ENCODE results near the gene ANXA9.

ANXA9 gene

DNA sequence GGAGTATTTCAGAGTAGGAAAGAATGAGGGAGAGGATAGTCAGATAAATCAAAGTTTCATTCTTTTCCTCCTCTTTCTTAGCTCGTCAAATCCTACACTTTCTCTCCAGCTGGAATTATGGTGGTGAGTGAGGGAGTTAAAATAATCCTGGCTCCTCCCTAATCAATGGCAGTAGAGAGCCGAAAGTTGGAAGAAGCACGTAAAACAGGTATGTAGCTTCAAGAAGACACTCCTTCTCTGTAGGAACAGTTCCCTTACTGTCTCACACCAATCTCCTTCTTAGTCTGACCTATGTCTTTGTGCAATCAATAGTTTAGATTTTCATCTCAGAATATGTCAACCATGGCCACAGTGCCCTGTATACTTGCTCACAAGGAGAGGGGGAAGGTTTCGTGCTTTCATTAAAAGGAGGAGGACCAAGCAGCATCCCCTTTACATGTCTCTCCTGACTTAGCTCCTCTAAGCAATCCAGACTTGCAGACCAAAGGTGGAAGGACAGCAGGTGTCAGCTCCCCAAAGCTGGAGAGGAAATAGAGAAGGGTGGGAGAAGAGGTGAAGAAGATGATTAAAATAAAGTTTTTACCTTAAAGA is 23.7 kb downstream of the ANXA9 start:
- no peak for DNase-seq

DNA sequence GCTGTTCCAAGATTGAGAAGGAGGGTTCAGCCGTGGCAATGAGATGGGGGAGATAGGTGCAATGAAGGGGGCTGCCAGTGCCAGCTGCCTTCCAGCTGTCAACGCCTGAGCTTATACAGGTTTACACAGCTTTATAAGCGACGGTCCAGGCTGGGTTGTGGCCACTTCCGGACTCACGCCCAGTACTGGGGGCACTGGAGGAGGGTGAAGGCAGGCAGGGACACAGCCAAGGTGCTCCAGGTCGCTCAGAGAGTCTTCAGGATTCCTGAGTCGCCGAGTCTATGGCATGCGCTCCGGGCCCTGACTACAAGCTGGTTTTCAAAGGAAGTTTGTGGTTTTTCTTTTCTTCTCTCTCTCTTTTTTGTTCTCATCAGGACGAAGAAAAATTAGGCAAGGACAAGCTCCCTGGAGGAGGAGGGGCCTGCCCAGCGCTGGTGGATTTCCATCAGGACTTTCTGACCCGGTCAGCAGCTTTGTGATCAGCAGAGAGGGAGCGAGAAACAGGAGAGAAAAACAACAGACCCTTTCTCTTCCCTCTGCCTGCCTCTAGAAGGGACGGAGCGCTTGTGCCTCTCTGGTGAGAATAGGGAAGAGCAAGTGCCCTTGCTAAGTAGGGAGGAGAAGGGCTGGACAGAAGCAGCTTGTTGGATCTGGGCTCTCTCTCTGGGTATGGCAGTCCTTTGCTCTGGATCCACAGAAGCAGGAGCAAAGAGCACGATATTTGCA is 24.4 kb downstream of the ANXA9 start, which contains the start of gene MINDY1:
MINDY1 (minus strand) TSS at position 576 of the 726 bp plus-strand sequence. CDS start 4,285 bp downstream, outside the sequence.
- no peak for DNase-seq

- DNase-seq, result no peak
These were observed 25.8 kb downstream of the ANXA9 start for GRCh38 chr1:151007853-151008243.

GRCh38 chr1:151008244-151009205 is 26.4 kb downstream of the ANXA9 start, which contains the start of gene PRUNE1:
PRUNE1 (plus strand) TSS chr1:151008449; CDS start chr1:151008633, 184 bp downstream.
- peak; percentile 89 for DNase-seq

DNA sequence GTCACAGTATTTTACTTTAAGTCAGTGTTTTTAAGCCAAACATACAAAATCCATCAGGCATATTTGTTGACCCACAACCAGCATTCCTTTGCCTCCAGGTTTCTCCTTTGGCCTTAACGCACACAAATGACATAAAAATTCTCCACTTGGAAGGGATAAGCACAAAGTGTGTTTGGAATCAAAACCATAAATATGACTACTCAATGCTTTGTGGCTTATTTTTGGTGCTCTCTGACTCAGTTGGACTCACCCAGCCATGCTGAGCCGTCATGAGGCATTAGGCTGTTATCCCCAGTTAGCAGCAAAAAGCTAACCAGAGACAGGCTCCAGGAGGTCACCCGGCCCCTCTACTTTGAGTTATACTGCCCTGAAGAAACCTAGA is 27.1 kb downstream of the ANXA9 start:
- DNase-seq, result no peak

DNA sequence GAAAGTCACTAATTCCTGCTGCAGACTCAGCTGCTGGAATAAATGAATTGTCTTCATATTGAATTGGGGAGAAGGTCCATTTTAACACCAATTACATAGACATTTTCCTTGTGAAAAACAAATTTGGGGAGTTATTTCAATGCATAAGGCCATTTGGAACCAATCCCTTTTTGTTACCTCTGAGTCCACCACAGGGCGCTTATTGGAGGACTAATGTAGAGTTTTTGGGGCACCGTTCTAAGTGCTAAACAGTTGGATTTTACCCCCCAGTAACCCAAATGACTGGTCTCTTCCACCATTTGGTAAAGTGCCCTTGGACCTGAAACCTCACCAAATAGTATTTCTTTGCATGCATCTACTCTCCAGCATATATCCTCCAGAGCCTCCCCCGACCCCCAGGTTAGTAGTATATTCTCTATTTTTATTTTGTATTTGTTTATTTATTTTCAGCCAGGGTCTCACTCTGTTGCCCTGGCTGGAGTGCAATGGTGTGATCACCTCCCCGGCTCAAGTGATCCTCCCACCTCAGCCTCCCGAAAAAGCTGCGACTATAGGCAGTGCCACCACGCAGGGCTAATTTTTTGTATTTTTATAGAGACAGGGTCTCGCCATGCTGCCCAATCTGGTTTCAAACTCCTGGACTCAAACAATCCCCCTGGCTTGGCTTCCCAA is 27.7 kb downstream of the ANXA9 start:
- DNase-seq, result no peak

- no peak for DNase-seq
These were observed 28.2 kb downstream of the ANXA9 start for GRCh38 chr1:151010346-151010726.

GRCh38 chr1:151011154-151011850 is 29.2 kb downstream of the ANXA9 start:
- no peak for DNase-seq

- DNase-seq, result no peak
These were observed 30.8 kb downstream of the ANXA9 start for GRCh38 chr1:151012684-151013471.

DNA sequence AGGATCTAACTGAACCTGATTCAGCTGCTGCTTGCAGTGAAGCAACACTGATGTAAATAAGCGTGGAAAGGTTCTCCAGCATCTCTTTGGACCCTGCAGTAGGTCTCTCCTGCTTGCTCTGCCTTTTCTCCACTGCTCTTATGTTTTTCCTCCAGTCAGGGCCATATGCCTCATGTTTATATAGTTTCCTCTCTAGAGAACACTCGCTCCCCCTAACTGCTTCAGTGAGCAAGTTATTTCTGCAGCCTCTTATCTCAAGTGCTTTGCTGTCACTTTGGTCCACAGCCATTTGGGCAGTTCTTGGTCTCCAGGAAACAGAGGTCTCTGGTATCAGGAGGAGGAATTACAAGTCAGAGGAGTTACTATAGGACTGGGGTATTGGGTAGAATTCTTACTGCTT is 31.4 kb downstream of the ANXA9 start:
- DNase-seq, result no peak

DNA sequence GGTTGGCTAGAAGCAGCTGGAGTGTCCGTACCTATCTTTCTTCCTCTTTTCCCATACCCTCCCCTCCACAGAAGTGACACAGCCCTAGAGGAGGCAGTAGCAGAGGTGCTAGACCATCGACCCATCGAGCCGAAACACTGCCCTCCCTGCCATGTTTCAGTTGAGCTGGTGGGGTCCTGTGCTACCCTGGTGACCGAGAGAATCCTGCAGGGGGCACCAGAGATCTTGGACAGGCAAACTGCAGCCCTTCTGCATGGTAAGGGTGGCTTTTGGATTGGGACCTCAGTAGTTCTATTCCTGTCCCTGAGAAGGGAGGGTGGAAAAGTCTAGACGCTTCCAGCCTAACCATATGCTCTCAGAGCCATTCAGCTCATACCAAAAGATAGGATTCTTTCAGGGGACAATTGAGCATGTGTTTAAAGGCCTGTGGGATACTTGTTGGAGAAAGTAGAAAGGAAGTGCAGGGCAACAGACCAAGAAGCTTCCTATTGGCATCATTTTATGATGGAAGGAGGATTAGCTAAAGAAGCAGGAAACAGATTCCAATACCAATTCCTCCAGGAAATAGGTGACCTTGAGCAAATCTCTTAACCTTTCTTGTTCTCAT is 42.6 kb downstream of the ANXA9 start:
- peak; percentile 84 for DNase-seq

DNA sequence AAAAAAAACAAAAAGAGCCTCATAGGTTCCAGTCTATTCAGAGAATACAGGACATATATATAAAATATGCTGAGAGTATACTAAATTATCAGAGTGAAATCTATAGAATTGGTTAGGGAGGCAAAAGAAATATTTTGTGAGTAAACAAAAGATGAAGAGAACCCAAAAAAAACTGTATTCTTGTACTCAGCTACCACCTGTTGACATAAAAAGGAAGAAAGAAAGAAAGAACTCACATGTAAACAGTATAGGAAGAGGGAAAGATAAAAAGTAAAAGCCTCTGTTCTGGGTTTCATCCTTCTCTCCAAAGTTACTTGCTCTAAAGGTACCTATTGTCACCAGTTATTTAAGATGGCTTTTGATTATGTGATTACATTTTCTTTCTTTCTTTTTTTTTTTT is 44.4 kb downstream of the ANXA9 start:
- DNase-seq, result no peak

- no peak for DNase-seq
These were observed 50.1 kb downstream of the ANXA9 start for GRCh38 chr1:151032164-151032563.

GRCh38 chr1:151035167-151035566 is 53.1 kb downstream of the ANXA9 start:
- no peak for DNase-seq

GRCh38 chr1:151036356-151036755 is 54.3 kb downstream of the ANXA9 start, which contains the start of gene BNIPL:
BNIPL (plus strand) TSS chr1:151036586; CDS start chr1:151036726, 140 bp downstream.
- no peak for DNase-seq

DNA sequence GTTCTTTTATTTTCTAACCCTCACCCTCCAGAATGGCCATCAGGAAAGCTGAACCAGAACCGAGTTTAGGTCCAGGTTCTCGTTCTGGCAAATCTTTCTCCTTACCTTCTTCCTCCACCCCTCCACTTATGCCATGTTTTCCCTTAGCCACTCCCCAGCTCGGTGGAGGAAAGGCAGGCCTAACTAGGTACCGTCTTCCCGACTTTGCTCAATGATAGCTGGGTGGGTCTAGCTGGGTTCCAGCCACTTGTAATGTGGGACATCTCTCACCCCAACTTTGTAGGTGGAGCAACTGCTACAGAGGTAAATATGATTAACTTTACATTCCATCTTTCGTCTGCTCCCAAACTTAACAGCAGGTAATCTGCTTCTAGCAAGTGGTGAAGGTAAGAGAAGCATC is 54.9 kb downstream of the ANXA9 start:
- DNase-seq, result no peak

- DNase-seq, result no peak
These were observed 57.4 kb downstream of the ANXA9 start for GRCh38 chr1:151039521-151039920.

DNA sequence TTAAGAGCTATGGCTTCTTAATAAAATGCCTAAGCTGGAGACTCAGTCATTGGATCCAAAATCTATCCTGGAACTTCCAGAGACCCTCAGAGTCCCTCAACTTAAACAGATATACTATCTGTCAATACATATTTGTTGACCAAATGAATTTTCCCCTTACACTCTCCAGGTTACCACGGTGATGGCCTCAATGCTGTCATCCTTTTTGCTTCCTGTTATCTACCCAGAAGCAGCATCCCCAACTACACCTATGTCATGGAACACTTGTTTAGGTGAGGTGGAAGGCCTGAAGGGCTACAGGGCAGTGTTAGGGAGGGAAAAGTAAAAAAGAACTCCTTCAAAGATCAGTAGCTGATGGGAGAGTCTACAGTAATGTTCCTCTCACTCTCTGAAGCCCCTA is 61.1 kb downstream of the ANXA9 start:
- DNase-seq, result no peak

All from activated T-cell treated with anti-CD3 and anti-CD28 coated beads for 4 hours (primary cell).